HUES6 (cell line): ENCODE results near the gene KIAA1755.

Experiments used
- H3K27ac ChIP-seq: 2 replicates; pipeline ENCODE4 v1.7.0; 2013; ENCODE audit warnings: low read depth, mild to moderate bottlenecking, low read length, inconsistent platforms
- H3K27me3 ChIP-seq: 2 replicates; pipeline ENCODE4 v1.6.1; 2013; ENCODE audit warnings: low read length; ENCODE audit not compliant: control insufficient read depth, insufficient read depth
- H3K36me3 ChIP-seq: 2 replicates; pipeline ENCODE4 v1.6.1; 2013; ENCODE audit warnings: low read length; ENCODE audit not compliant: control insufficient read depth, insufficient read depth
- H3K4me1 ChIP-seq: 2 replicates; pipeline ENCODE4 v1.6.1; 2013; ENCODE audit warnings: low read length; ENCODE audit not compliant: control insufficient read depth, insufficient read depth
- H3K4me3 ChIP-seq: 2 replicates; pipeline ENCODE4 v1.5.1; 2013; ENCODE audit warnings: low read depth, low read length
- H3K9ac ChIP-seq: one replicate; pipeline ENCODE4 v1.6.1; 2013; ENCODE audit warnings: mild to moderate bottlenecking, low read length
- H3K9me3 ChIP-seq: 2 replicates; pipeline ENCODE4 v1.6.1; 2013; ENCODE audit warnings: low read depth, low read length; ENCODE audit not compliant: control insufficient read depth, insufficient read depth

KIAA1755 gene, protein sequence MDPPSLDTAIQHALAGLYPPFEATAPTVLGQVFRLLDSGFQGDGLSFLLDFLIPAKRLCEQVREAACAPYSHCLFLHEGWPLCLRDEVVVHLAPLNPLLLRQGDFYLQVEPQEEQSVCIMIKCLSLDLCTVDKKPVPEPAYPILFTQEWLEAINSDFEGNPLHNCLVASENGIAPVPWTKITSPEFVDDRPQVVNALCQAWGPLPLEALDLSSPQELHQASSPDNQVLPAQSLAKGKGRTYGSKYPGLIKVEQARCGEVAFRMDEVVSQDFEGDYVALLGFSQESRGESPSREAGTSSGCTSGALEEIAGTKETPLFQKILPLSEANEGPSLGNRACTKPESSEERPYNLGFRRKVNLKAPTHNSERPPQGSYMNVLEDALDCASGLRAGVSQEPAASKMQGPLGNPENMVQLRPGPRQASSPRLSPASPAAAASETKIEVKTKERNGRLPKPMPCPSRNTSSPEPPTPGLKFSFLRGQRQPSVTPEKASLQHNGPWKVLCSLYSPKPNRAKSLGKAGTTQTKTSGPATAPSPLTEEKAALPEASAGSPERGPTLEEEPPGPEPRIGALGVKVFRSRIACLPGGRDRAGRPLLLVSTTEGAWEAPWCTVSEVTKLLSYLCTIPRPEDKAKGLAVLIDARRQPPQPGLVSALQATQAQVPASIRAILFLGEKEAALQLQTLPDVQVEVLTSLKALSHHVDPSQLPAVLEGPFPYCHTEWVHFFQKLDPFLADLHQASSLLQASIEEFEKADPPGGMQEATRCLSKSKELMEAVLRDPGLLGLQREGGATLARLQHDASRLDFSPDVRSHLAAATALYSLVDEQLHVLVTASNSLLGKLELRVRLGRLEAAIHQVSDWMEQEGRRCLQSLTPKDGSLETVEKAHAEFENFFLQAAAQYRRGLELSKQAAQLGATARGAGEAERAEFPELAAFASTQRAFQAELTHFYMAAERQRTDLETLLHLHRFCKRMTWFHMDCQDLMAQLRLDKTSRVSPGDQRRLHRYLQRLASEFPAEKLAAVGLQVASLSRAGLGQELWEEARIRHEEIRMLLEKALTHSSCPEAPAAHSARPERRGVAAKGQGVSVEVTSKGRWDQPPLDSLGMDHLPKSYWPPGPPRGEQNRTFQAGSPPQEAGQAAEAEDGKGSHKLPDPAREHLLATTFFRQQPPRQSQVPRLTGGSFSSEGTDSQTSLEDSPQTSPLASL

GRCh38 chr20:38260378-38261053, at the start of gene KIAA1755:
TSS of gene KIAA1755 (minus strand) at chr20:38260735. CDS start at chr20:38260500, 235 bp downstream.
- peak within 1 kb of the TSS; percentile 64 for H3K4me3 ChIP-seq
- no peaks in the 10 kb centered on the region for H3K36me3 ChIP-seq
- H3K9ac ChIP-seq: peak within 1 kb of the TSS; percentile 1
- peaks cover 22% of the 10 kb centered on the region for H3K27me3 ChIP-seq
- no peak within 1 kb of the TSS for H3K27ac ChIP-seq
- 0 out of 2 replicates have a peak, but pooled peaks cover 6% of the 10 kb centered on the region for H3K4me1 ChIP-seq
- no peaks in the 10 kb centered on the region for H3K9me3 ChIP-seq

GRCh38 chr20:38308447-38308846, 47.9 kb upstream of the KIAA1755 start:
- no peak overlapping the region for H3K27ac ChIP-seq
- H3K9ac ChIP-seq: no peak overlapping the region
- H3K27me3 ChIP-seq: no peaks in the 10 kb centered on the region; the same call in 1 of the 2 replicates
- no peaks in the 10 kb centered on the region for H3K36me3 ChIP-seq
- H3K9me3 ChIP-seq: peaks cover 6% of the 10 kb centered on the region; the same call in 1 of the 2 replicates
- H3K4me3 ChIP-seq: no peak overlapping the region
- no peaks in the 10 kb centered on the region for H3K4me1 ChIP-seq

DNA sequence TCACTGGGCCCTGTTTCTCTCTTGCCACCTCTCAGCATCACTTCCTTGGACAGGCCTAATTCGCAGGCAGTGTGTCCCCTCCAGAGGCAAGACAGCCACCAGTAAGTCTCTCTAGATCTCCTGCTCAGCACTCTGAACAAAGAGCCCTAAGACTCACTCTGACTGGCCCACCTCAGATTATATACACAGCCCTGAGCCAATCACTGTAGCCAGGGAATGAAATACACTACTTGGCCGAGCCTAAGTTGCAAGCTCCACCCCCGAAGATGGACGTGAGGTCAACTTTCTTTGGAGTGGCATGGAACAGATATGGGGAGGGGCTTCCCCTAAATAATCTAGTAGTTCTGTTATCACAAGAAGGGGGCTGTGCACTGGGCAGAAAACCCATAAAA, 47.5 kb upstream of the KIAA1755 start:
- Histone ChIP-seq H3K27ac (no peak overlapping the region), H3K9ac (no peak overlapping the region), H3K9me3 (0 out of 2 replicates have a peak, but pooled peaks cover 5% of the 10 kb centered on the region), H3K36me3 (no peaks in the 10 kb centered on the region), H3K4me3 (no peak overlapping the region), H3K27me3 (no peaks in the 10 kb centered on the region; the same call in 1 of the 2 replicates), H3K4me1 (no peaks in the 10 kb centered on the region)

DNA sequence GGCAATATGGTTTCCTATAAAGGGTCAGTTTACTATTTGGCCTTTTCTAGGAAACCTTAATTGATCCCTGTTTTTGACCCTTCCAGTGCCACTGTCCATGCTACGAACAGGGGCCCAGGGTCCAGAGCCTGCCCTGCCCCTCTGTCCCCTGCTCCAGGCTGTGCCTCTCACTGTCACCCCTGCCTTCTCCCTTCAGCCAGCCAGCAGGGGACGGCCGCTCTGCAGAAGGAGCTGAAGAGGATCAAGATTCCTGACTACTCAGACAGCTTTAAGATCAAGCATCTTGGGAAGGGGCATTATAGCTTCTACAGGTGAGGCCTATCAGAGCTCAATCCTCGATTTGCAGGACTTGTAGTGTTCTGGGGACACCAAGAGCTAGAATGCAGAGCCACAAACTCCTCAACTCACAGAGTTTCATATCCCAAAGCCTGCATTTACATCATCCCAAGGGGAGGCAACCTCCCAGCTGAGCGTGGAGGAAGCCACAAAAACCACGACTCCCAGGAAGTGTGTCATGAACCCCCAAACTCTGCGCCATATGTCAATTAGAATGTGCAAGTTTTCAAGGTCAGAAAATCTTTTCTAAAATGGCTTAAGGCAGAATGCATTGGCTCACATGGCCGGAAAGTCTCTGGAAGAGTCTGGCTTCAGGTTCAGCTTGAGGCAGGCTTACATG, 47.0 kb upstream of the KIAA1755 start:
- H3K4me3 ChIP-seq: no peak overlapping the region
- no peak overlapping the region for H3K9ac ChIP-seq
- H3K9me3 ChIP-seq: 0 out of 2 replicates have a peak, but pooled peaks cover 5% of the 10 kb centered on the region
- no peaks in the 10 kb centered on the region for H3K36me3 ChIP-seq
- H3K4me1 ChIP-seq: no peaks in the 10 kb centered on the region
- H3K27ac ChIP-seq: no peak overlapping the region
- H3K27me3 ChIP-seq: no peaks in the 10 kb centered on the region; the same call in 1 of the 2 replicates

- Histone ChIP-seq H3K9ac (no peak overlapping the region), H3K4me1 (no peaks in the 10 kb centered on the region), H3K27me3 (no peaks in the 10 kb centered on the region; the same call in 1 of the 2 replicates), H3K36me3 (no peaks in the 10 kb centered on the region), H3K9me3 (0 out of 2 replicates have a peak, but pooled peaks cover 5% of the 10 kb centered on the region), H3K27ac (no peak overlapping the region), H3K4me3 (no peak overlapping the region)
Observed at GRCh38 chr20:38306379-38306778, 45.8 kb upstream of the KIAA1755 start.

DNA sequence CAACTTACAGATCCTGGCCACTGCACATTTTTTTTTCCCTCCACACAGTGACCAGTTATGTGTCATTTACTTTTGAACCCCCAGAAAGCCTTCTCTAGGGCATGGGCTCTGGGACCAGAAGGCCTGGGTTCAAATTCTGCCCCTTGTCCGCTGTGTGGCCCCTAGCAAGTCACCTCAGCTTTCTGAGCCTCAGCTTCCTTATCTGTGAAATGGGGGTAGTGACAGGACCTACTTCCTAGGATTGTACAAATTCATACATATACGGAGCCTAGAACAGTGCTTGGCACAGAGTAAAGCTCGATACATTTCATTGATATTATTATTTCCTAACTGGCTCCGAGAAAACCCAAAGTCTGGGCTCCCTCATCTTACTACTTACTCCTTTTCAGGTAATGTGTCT, 45.0 kb upstream of the KIAA1755 start:
- Histone ChIP-seq H3K27ac (no peak overlapping the region), H3K9ac (no peak overlapping the region), H3K4me1 (no peaks in the 10 kb centered on the region), H3K4me3 (no peak overlapping the region), H3K36me3 (no peaks in the 10 kb centered on the region), H3K9me3 (0 out of 2 replicates have a peak, but pooled peaks cover 5% of the 10 kb centered on the region), H3K27me3 (no peaks in the 10 kb centered on the region; the same call in 1 of the 2 replicates)

GRCh38 chr20:38304845-38305447, 44.4 kb upstream of the KIAA1755 start:
- H3K27me3 ChIP-seq: no peaks in the 10 kb centered on the region; the same call in 1 of the 2 replicates
- no peak overlapping the region for H3K4me3 ChIP-seq
- H3K27ac ChIP-seq: no peak overlapping the region
- H3K9ac ChIP-seq: no peak overlapping the region
- H3K4me1 ChIP-seq: peaks cover 4% of the 10 kb centered on the region
- 0 out of 2 replicates have a peak, but pooled peaks cover 5% of the 10 kb centered on the region for H3K9me3 ChIP-seq
- no peaks in the 10 kb centered on the region for H3K36me3 ChIP-seq

GRCh38 chr20:38303908-38304379, 43.4 kb upstream of the KIAA1755 start, which contains the start of gene BPI:
TSS of gene BPI (plus strand) at chr20:38304156. CDS start at chr20:38304224, 68 bp downstream.
- H3K4me1 ChIP-seq: peaks cover 9% of the 10 kb centered on the region
- H3K9ac ChIP-seq: no peak within 1 kb of the TSS
- H3K27ac ChIP-seq: no peak within 1 kb of the TSS
- H3K9me3 ChIP-seq: 0 out of 2 replicates have a peak, but pooled peaks cover under 1% of the 10 kb centered on the region
- H3K27me3 ChIP-seq: no peaks in the 10 kb centered on the region; the same call in 1 of the 2 replicates
- no peak within 1 kb of the TSS for H3K4me3 ChIP-seq
- H3K36me3 ChIP-seq: no peaks in the 10 kb centered on the region

DNA sequence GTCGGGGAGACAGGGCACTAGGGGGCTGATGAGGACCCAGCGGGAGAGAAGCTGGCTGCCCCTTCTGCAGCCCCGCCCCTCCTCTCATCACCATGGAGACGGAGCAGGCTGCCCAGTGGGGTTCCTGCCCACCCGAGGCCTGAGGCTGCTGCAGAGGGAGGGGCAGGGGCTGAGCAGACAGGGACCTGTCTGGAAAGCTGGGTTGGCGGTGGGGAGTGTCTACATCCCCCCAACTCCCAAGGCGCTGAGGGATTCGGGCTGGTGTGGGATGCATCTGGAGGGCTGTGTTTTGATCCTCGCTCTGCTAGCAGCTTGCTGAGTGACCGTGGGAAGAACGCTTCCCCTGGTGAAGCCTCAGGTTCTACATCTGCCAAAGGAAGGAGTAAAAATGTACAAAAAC, 42.3 kb upstream of the KIAA1755 start:
- no peaks in the 10 kb centered on the region for H3K36me3 ChIP-seq
- no peak overlapping the region for H3K9ac ChIP-seq
- H3K9me3 ChIP-seq: no peaks in the 10 kb centered on the region
- peaks cover 9% of the 10 kb centered on the region for H3K4me1 ChIP-seq
- H3K27ac ChIP-seq: no peak overlapping the region
- no peaks in the 10 kb centered on the region; the same call in 1 of the 2 replicates for H3K27me3 ChIP-seq
- no peak overlapping the region for H3K4me3 ChIP-seq
